GM12865 (cell line): ENCODE measurements around the gene PRKD2.

Experiments
- DNase-seq: peaks from one replicate; pipeline ENCODE4 v3.0.0; 2010; ENCODE audit warnings: low read depth
- H3K4me3 ChIP-seq: 2 replicates; pipeline ENCODE4 v1.5.1; 2011; ENCODE audit warnings: mild to moderate bottlenecking, low read depth, low read length, control low read depth
- TF ChIP-seq, protein P1 (sequence below): IDR thresholded peaks from 2 replicates; pipeline ENCODE4 v1.5.1; 2011; ENCODE audit warnings: low read length, control low read depth, low read depth, inconsistent platforms; ENCODE audit not compliant: insufficient read depth; ENCODE audit errors: missing control alignments

PRKD2 gene

DNA sequence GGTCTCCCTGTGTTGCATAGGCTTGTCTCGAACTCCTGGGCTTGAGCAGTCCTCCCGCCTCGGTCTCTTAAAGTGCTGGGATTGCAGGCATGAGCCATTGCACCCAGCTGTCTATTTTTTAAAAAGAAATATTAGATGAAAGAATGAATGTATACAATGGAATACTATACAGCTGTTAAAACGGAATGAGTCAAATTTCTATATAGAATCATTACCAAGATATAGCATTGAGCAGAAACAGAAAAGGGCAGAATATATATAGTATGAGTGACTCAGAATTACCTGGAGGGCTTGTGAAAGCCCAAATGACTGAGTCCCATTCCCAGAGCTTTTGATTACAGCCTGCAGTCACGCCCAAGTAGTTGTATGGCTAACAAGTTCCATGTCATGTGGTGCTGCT is 60.4 kb downstream of the PRKD2 start:
- no peak for DNase-seq
- TF ChIP-seq, protein P1, sequence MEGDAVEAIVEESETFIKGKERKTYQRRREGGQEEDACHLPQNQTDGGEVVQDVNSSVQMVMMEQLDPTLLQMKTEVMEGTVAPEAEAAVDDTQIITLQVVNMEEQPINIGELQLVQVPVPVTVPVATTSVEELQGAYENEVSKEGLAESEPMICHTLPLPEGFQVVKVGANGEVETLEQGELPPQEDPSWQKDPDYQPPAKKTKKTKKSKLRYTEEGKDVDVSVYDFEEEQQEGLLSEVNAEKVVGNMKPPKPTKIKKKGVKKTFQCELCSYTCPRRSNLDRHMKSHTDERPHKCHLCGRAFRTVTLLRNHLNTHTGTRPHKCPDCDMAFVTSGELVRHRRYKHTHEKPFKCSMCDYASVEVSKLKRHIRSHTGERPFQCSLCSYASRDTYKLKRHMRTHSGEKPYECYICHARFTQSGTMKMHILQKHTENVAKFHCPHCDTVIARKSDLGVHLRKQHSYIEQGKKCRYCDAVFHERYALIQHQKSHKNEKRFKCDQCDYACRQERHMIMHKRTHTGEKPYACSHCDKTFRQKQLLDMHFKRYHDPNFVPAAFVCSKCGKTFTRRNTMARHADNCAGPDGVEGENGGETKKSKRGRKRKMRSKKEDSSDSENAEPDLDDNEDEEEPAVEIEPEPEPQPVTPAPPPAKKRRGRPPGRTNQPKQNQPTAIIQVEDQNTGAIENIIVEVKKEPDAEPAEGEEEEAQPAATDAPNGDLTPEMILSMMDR = no peak
- no peak overlapping the region for H3K4me3 ChIP-seq

DNA sequence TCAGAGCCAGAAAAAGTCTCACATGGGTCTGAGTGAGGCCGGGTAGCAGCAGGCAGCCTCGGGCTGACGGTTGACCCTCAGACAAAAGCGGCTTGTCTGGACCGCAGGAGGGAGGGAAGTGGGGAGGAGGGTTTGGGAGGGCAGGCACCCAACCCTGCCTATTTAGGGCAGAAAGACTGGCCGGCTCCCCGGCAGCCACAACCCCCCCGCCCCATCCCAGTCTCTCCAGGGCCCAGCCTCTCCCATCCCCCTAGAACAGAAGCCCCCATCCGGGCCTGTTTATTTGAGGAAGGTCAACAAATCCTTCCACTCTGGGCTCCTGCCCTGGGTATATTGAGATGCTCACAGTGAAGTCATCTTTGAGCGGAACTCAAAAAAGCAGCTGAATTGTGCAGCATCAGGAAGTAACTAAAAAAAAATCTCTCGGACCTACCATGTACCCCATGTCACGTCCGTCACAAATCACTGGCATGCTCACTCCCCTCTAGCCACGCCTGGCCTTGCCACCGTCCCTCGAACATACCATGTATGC is 62.2 kb downstream of the PRKD2 start:
- DNase-seq = no peak
- TF ChIP-seq, protein P1 = no peak
- H3K4me3 ChIP-seq = no peak overlapping the region

DNA sequence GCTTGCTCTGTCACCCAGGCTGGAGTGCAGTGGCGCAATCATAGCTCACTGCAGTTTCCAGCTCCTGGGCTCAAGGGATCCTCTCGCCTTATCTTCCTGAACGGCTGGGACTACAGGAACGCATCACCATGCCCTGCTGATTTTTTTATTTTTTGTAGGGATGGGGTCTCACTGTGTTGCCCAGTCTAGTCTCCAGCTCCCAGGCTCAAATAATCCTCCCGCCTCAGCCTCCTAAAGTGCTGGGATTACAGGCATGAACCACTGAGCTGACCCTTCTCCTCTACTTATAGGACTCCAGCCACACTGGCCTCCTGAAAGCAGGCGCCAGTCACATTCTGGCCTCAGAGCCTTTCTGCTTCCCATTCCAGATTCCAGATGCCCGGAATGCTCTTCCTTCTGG is 66.5 kb downstream of the PRKD2 start:
- TF ChIP-seq, protein P1 = no peak
- H3K4me3 ChIP-seq = no peak overlapping the region
- no peak for DNase-seq

DNA sequence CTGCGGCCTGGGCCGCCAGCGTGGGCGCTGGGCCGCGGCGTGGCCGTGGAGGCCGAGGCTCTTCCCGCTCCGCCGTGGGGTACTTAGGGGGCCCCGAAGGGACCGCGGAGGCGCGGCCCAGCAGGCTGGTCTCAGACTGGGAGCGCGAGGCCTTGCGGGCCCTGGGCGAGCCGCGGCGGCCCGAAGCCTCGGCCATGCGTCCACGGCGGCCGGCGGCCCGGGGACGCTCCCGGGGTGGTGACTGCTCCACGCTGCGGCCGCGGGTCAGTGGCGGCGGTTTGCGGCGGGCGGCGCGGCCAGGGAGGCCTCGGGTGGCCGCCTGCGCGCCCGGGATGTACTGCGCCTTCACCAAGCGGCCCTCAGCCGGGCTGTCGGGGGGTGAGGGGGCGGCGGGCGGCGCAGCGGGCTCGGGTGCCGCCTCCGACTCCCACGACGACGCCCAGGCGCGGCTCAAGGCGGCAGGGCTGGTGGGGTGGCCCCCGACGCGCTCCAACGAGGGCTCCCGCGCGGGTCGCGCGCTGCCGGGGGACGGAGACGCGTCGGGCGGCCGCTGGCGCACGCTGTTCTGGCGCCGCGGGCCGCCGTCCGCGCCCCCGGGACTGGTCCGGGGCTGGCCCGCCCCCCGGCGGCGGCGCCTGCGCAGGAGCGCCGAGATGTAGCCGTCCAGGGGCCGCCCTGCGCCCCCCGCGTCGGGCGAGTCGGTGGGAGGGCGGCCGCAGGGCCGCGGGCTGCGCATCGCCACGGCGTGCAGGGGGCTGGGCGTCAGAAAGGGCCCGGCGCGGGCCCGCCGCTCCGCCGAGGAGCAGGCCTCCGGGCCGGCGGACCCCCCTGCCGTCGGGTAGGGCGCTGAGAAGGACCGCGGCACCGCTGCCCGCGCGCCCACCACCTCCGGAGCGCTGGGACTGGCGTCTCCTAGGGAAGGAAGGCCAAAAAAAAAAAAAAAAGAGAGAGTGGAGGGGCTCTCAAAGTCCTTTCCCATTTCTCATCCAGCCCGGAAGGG is 67.7 kb downstream of the PRKD2 start:
- no peak for DNase-seq
- TF ChIP-seq, protein P1 = no peak
- H3K4me3 ChIP-seq = no peak overlapping the region

DNA sequence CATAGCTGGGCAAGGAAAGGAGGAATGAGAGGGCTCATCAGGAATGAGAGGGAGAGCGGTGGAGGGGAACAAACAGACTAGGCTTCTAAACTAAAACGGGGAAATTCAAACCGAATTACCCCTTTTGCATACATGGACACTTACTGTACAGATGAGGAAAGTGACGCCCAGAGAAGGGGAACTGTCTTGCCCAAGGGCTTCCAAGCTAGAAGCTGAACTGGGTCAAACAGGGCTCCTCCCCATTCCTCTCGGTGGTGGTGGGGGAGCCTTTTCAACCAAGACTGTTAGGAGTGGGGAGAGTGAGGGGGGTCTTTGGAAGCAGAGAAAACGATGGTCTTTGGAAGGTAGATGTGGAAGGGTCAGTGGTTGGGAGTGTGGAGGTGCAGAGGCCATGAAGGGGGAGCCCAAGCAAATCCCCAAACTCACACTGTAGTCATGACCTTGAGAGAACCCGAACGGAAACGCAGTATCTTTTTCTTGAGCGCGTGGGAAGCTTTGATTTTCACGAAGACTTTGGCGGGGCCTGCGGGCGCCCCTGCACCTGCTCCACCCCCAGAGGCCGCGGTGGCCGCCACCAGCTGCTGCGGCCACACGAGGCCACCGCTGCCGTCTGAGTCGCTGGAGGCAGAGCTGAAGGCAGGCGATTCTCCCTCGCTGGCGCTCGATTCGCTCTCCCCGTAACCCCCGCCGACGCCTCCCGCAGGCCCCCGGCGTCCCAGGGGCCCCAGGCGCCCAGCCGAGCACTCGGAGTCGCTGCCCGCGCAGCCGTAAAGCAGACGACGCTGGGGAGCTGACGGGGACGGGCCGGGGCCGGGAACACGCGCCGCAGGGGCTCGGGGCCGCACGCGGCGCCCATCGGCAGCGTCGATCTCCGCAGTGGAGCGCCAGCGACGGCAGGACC is 68.6 kb downstream of the PRKD2 start:
- H3K4me3 ChIP-seq = no peak overlapping the region
- DNase-seq = no peak
- TF ChIP-seq, protein P1 = no peak

DNA sequence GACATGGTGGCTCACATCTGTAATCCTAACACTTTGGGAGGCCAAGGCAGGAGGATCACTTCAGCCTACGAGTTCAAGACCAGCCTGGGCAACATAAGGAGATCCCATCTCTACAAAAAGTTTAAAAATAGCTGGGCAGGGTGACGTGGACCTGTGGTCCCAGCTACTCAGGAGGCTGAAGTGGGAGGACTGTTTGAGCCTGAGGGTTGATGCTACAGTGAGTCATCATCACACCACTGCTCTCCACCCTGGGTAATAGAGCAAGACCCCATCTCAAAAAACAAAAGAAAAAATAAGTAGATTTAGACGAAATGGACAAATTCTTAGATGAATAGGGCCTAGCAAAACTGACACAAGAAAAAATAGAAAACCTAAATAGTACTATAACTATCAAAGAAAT is 70.5 kb downstream of the PRKD2 start:
- TF ChIP-seq, protein P1 = no peak
- no peak for DNase-seq

More for the DNA sequence above, 70.5 kb downstream of the PRKD2 start:
- H3K4me3 ChIP-seq = no peak overlapping the region
